OCI-LY3 (cell line): ENCODE data around the gene RNF17.

Experiments
- H2AFZ ChIP-seq: fragments of 200-600, 300-600 bp; shearing (Covaris generic); 2 replicates; pipeline ENCODE4 v1.6.0; 2014; ENCODE audit warnings: antibody characterized with exemption, low read depth, low read length
- H3K27ac ChIP-seq: fragments of 200-600, 300-600 bp; sonication (generic); 2 replicates; pipeline ENCODE4 v1.5.1; 2014; ENCODE audit warnings: mild to moderate bottlenecking, low read length, moderate library complexity, mixed read lengths
- H3K27me3 ChIP-seq: fragments of 200-600, 300-600 bp; sonication (generic); 2 replicates; pipeline ENCODE4 v1.6.1; 2014; ENCODE audit warnings: low read depth, low read length, mixed read lengths
- H3K36me3 ChIP-seq: fragments of 200-600, 300-600 bp; sonication (generic); replicated peaks from 2 replicates; pipeline ENCODE3; 2014; ENCODE audit warnings: low read depth, low read length, mixed read lengths
- H3K4me1 ChIP-seq: fragments of 300-600, 200-600 bp; sonication (generic); 2 replicates; pipeline ENCODE4 v1.6.1; 2014; ENCODE audit warnings: low read length, mixed read lengths
- H3K4me2 ChIP-seq: fragments of 200-600, 300-600 bp; sonication (generic); 2 replicates; pipeline ENCODE4 v1.6.1; 2014; ENCODE audit warnings: low read length, mixed read lengths
- H3K4me3 ChIP-seq: fragments of 300-600, 200-600 bp; sonication (generic); 2 replicates; pipeline ENCODE4 v1.5.1; 2014; ENCODE audit warnings: antibody characterized with exemption, mild to moderate bottlenecking, low read length, moderate library complexity
- H3K79me2 ChIP-seq: fragments of 300-600, 200-600 bp; shearing (Covaris generic); 2 replicates; pipeline ENCODE4 v1.6.1; 2014; ENCODE audit warnings: mild to moderate bottlenecking, low read length, mixed read lengths
- H3K9ac ChIP-seq: fragments of 300-600, 200-600 bp; shearing (Covaris generic); 2 replicates; pipeline ENCODE4 v1.6.0; 2014; ENCODE audit warnings: mild to moderate bottlenecking, low read length, moderate library complexity
- H3K9me3 ChIP-seq: fragments of 200-600, 300-600 bp; shearing (Covaris generic); 2 replicates; pipeline ENCODE4 v1.6.1; 2014; ENCODE audit warnings: low read length, mixed read lengths; ENCODE audit not compliant: insufficient read depth
- H4K20me1 ChIP-seq: fragments of 200-600, 300-600 bp; sonication (generic); 2 replicates; pipeline ENCODE4 v1.6.1; 2016; ENCODE audit warnings: low read length, mixed read lengths; ENCODE audit not compliant: insufficient read depth
- CTCF ChIP-seq: fragments of 200-600, 300-600 bp; sonication (generic); IDR thresholded peaks from 2 replicates; pipeline ENCODE4 v1.5.1; 2014; ENCODE audit warnings: antibody characterized with exemption, low read length, low read depth
- EZH2phosphoT487 ChIP-seq: fragments of 200-600 bp; shearing (Covaris generic); IDR thresholded peaks from 2 replicates; pipeline ENCODE4 v1.6.1; 2018; ENCODE audit warnings: antibody characterized with exemption, mixed run types, low read depth

The RNF17 gene

GRCh38 chr13:24744247-24744646 is 19.7 kb upstream of the RNF17 start:
- TF ChIP-seq CTCF = no peak
- Histone ChIP-seq H3K4me1 (no peaks in the 10 kb centered on the region), H3K4me2 (no peak overlapping the region), H3K4me3 (no peak overlapping the region), H3K9ac (no peak overlapping the region), H4K20me1 (no peaks in the 10 kb centered on the region), H3K9me3 (no peaks in the 10 kb centered on the region), H3K27me3 (peaks cover 9% of the 10 kb centered on the region), H3K79me2 (no peaks in the 10 kb centered on the region), H2AFZ (no peak overlapping the region), H3K36me3 (no peaks in the 10 kb centered on the region), H3K27ac (no peak overlapping the region)

- H2AFZ ChIP-seq = no peak overlapping the region
- H3K9ac ChIP-seq = no peak overlapping the region
- TF ChIP-seq EZH2phosphoT487 = no peak
- no peak for TF ChIP-seq CTCF
- no peaks in the 10 kb centered on the region for H3K36me3 ChIP-seq
- no peak overlapping the region for H3K4me2 ChIP-seq
- no peak overlapping the region for H3K4me3 ChIP-seq
- H3K79me2 ChIP-seq = no peaks in the 10 kb centered on the region
- H3K27ac ChIP-seq = no peak overlapping the region
- H3K9me3 ChIP-seq = no peaks in the 10 kb centered on the region
- H3K27me3 ChIP-seq = peaks cover 11% of the 10 kb centered on the region
- no peaks in the 10 kb centered on the region for H4K20me1 ChIP-seq
- no peaks in the 10 kb centered on the region for H3K4me1 ChIP-seq
Observed at GRCh38 chr13:24745516-24745860, 18.5 kb upstream of the RNF17 start.

- no peak overlapping the region for H3K4me2 ChIP-seq
- H3K9ac ChIP-seq = no peak overlapping the region
- H2AFZ ChIP-seq = no peak overlapping the region
- peaks cover 12% of the 10 kb centered on the region for H3K27me3 ChIP-seq
- no peaks in the 10 kb centered on the region for H3K36me3 ChIP-seq
- TF ChIP-seq EZH2phosphoT487 (no peak), CTCF (no peak)
- H3K4me3 ChIP-seq = no peak overlapping the region
- no peaks in the 10 kb centered on the region for H3K9me3 ChIP-seq
- no peaks in the 10 kb centered on the region for H3K79me2 ChIP-seq
- H4K20me1 ChIP-seq = no peaks in the 10 kb centered on the region
- H3K27ac ChIP-seq = no peak overlapping the region
- no peaks in the 10 kb centered on the region for H3K4me1 ChIP-seq
Observed at GRCh38 chr13:24745861-24746617, 17.9 kb upstream of the RNF17 start.

GRCh38 chr13:24746618-24747247 is 17.2 kb upstream of the RNF17 start:
- Histone ChIP-seq H3K27ac (no peak overlapping the region), H3K4me3 (peak overlapping the region; percentile 75; the same call in 1 of the 2 replicates), H3K79me2 (no peaks in the 10 kb centered on the region), H2AFZ (peak overlapping the region; percentile 11; the same call in 1 of the 2 replicates), H3K36me3 (no peaks in the 10 kb centered on the region), H3K9ac (no peak overlapping the region), H3K4me1 (no peaks in the 10 kb centered on the region), H3K9me3 (no peaks in the 10 kb centered on the region), H3K27me3 (peaks cover 12% of the 10 kb centered on the region), H3K4me2 (peak overlapping the region; percentile 63), H4K20me1 (no peaks in the 10 kb centered on the region)
- TF ChIP-seq EZH2phosphoT487 (no peak), CTCF (no peak)
